Kidney capillary endothelial cell (primary cell): ENCODE measurements around the gene TNS4.
A peak's percentile ranks its signal among the peaks of the same experiment; 100 is the strongest.

ENCODE experiments used
- DNase-seq: peaks from one replicate; pipeline ENCODE4 v3.0.0-alpha.2; 2018; ENCODE audit warnings: low spot score

TNS4 gene

DNA sequence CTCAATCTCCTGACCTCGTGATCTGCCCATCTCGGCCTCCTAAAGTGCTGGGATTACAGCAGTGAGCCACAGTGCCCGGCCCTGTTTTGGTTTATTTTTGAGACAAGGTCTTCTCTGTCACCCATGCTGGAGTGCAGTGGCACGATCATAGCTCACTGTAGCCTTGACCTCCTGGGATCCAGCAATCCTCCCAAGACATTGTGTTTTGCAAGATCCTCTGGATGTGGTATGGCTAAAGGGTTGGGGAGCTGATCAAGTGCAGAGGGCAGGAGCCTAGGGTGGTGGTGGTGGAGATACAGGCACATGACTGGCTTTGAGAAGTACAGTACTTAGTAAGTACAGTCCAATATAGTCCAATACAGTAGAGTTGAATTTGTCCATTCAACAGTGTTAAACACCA lies 16.6 kb upstream of the TNS4 start:
- no peak for DNase-seq

- no peak for DNase-seq
Measured at GRCh38 chr17:40517286-40517662, 15.9 kb upstream of the TNS4 start.

DNA sequence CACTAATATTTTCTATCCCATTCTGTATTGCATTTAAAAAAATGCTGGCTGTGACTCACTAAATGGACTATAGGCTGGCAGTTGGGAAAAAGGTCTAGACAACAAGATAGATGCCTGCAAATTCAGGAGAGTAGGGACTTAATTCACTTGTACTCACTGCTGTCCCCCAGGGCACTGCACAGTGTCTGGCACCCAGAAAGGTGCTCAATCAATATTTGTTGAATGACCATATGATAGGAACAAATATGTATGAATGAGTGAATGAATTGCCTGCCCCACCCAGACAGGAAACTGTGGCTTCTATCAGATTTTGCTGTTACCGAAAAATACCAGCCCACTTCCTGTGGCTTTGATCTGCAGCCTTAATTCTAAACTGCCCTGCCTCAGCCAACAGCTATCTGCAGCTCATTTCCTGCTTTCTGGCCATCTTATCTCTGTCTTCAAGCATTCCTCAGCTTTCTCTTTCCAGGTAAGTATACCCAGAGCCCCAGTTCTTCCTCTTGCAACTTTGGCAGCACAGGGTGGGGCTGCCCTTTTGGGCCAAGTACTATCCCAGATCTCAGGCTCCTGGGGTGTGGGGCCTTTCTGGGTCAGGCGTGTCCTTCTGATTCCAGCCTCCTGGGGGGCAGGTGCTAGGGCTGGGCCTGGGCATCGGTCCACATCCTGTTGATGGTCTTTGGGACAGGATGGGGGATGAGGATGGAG lies 15.3 kb upstream of the TNS4 start:
- peak; percentile 30 for DNase-seq

DNA sequence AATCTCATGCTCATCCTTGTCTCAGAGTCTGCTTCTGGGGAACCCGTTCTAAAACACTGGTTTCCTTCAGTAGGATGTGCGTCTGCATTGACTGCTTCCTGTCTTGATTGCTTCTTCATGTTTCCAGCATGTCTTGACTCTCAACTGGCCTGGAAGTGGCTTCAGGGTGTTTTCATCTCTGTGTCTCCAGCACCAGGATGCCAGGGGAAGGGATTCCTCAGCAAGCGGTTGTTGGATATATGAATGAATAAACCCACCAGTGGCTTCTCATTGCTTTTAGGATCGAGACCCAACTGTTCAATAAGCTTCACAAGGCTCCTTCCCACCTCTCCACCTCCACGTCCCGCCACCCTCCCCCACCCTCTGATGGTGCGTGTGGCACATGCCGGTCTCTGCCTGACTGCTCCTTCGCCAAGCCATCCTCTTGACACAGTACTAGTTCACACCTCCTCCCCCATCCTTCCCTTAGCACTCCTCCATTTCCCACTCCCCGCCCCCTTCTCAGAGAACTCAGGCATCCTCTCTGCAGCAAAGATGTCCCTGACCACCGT lies 14.1 kb upstream of the TNS4 start:
- DNase-seq = no peak

GRCh38 chr17:40515011-40515410 lies 13.6 kb upstream of the TNS4 start:
- DNase-seq = no peak

DNA sequence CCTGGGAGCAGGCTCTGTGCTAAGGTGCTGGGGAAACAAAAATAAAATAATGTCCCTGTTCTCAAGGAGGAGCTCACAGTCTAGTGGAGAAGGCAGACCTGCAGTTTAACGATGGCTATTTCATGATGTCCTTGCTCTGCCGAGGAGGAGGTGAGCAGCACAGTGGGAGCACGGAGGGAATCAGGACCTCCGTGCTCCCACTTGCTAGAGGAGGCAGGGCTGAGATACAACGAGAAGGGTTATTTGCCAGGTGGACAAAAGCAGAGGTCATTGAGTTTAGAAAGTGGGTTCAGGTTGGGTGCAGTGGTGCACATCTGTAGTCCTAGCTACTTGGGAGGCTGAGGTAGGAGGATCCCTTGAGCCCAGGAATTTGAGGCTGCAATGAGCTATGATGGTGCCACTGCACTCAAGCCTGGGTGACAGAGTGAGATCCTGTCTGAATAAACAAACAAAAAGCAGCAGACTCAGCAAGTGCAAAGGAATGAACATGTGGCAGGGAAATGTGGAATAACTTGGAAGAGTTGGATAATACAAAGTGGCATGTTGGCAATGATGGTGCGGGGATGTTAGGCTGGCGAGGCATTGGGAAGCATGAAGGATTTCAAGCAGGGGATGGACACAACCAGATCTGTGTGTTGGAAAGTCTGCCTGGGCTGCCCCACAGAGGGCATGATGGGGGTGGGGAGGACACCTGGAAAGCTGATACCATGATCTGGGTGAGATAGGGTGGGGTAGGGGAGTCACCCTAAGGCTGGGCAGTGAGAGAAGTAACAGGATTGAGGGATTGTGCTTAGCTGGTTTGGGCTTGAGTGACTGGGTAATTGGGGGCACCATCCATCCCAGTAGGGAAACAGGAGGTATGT lies 12.8 kb upstream of the TNS4 start:
- no peak for DNase-seq

DNA sequence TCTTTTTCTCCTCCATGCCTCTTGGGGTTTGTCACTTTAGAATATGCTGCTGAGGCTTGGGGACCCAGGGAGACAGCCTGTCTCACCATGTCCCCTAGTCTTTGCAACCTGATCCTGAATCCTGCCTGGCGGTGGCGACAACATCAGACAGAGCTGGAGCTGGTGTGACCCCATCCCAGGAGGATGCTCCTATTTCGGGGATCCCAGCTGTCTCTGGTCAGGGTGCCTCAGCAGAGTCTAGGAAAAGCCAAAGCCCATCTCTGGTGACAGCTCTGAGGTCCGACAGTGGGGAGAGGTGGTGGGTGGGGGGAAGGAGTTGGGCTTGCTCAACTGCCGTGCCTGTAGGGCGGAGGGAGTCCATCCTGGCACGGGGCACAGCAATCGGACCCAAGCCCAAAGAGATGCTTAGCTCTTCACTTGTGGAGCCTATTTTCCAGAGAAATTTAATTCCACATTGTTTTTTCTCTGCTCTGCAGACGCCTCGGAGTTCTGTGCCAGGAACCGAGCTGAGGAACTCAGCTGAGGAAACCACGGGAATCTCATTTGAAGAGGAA lies 10.3 kb upstream of the TNS4 start:
- no peak for DNase-seq

- no peak for DNase-seq
Measured at GRCh38 chr17:40511136-40511535, 9.7 kb upstream of the TNS4 start.

- no peak for DNase-seq
Measured at GRCh38 chr17:40510328-40510648, 8.9 kb upstream of the TNS4 start.

DNA sequence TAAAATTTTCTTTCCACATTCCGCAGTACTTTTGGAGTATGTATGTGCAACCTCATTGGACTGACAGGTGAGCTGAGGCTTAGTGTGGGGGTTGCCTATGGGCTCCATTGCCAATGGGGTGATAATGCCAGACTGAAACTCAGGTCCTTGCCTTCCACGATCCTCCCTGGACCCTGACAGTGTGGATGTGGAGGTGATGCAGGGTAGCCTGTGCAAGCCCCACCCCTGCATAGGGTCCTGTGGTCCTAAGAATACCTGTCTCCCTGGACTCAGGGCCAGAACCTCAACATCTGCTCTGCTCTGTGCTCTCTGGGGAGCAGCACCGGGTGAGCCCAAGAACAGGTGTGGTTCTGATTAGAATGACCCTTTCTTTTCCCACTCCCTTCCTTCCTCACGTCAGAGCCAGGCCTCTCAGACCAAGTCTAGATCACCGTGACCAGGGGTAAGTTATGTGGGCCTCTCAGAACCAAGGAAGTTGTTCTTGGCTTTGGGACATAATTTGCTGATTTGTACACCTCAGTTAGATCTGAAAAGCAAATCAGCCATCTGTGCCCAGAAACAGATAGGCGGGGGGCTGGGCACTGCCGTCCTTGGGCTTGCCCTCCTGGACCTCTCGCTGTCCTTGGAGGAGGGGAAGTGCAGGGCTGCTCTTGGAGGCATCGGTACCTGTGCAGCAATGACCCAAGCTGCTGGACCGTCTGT lies 8.4 kb upstream of the TNS4 start:
- DNase-seq = no peak

DNA sequence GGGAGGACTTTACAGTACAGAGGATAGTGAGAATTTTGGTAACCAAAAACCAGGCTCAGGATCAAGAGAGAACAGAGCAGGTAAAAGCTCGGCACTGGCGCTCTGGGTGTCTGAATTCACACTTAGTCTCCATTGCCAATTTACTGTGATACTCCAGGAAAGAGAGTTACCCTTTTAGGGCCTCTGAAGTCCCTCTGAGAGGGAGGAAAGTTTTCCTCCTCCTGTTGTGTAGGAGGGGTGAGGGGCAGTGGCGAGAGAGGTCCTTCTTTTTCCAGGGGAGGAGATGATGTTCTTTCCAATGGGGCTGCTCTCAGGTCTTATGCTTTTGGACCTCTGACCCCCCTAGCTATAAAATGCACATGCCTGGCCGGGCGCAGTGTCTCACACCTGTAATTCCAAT lies 5.4 kb upstream of the TNS4 start:
- no peak for DNase-seq

DNA sequence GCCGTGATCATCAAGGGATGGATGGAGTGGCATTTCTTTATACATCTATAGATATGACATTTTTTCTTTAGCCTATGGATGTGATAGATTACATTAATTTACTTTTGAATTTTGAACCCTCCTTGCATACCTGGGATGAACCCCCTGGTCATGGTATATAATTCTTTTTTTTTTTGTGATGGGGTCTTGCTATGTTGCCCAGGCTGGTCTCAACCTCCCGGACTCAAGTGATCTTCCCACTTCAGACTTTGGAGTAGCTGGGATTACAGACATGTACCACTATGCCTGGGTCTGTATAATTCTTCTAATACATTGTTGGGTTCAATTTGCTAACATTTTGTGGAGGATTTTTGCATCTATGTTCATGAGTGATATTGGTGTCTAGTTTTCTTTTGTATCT lies 1.7 kb upstream of the TNS4 start:
- DNase-seq = no peak

DNA sequence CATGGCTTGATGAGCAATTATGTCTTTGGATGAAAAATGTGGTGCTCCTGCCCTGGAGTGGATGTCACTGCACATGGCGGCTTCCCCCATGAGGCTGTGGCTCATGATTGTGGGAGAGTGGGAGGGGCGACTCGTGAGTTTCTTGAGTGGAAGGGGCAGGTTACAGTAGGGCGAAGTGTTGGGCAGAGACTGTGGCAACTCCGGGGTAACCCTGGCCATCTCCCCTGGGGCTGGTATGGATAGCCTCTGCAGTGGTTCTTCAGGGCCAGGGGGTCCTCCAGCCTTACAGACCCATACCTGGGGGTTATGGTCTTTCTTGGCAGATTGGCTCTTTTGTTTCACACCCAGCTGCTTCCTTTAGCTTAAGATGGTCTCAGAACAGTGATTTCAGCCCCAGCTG lies 1.3 kb upstream of the TNS4 start:
- no peak for DNase-seq

DNA sequence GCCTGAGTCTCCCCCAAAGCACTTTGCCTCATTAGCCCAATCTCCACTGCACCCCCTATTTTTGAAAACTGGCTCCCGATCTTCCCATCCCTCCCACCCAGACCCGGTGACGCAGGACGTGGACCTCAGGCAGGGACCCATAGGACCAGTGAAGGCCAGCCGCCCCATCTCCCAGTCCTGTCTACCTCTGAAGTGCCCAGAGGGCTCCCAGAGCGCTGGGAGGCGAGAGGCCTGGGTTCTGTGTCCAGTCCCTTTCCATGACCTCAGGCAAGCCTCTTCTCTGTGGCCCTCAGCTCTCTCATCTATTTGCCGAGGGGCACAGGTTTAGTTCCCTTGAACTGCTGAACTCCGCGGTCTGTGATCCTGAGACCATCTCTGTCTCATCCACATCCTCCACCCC lies 714 bp downstream of the TNS4 start:
- DNase-seq = no peak

DNA sequence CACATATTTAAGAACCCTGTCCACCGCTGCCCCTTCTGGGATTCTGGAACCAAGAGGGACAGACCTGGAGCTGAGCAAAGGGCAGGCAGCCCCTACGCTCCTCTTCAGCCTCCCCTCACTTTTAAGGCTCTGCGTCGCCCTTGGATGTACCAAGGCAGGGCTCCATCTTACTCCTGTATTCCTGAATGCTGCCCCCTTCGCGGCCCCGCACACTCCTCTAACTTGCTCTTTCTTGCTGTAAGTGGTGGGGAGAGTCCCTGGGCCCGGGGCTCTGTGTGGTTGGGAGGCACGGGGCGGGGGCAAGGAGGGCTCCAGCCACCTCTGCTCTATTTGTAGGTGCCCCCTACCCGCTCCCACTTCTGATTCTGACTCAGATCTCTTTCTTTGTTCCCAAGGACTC lies 1.2 kb downstream of the TNS4 start:
- DNase-seq = no peak

- no peak for DNase-seq
Measured at GRCh38 chr17:40499551-40500189, 1.8 kb downstream of the TNS4 start.

DNA sequence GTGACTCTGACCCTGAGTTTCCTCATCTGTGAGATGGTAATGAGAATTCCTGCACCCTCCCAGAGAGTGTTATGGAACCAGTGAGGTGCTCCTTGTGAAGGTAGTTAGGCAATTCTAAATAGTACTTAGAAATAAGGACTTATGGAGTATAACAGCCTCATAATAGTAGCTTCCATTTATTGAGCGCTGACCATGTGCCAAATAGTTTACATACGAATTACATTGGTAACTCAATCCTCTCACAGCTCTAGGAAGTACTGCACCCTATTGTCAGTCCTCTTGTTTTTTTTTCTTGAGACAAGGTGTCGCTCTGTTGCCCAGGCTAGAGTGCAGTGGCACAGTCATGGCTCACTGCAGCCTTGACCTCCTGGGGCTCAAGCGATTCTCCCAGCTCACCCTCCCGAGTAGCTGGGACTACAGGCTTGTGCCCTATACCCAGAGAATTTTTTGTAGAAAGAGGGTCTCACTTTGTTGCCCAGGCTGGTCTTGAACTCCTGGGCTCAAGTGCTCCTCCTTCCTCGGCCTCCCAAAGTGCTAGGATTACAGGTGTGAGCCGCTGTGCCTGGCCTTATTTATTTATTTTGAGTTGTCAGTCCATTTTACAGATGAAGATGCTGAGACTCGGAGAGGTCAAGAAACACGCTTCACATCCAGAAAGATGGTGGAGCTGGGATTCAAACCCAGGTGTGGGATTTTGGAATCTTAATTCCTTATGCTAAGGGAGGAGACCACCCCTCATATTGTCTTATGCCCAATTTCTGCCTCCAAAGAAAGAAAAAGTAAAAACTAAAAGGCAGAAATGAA lies 2.9 kb downstream of the TNS4 start:
- no peak for DNase-seq

GRCh38 chr17:40497695-40498094 lies 3.7 kb downstream of the TNS4 start:
- DNase-seq = no peak

- DNase-seq = no peak
Measured at GRCh38 chr17:40496634-40497420, 4.6 kb downstream of the TNS4 start.

DNA sequence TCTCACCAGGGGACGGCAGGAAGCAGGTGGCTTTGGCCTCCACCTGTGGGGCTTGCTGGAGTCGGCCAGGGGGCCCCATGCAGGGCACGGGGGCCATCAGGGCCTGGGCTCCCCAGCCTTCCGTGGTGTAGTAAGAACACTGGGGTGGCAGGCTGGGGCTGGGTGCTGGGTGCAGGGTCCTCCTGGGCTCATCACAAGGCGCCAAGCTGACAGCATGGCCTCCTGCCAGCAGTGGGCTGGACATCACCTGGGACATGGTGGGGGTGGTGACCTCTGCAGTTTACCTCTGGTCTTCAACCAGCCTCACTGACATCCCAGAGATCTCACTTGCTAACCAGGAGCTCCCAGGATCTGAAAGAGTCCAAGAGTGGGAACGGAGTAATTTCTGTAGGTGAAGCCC lies 5.3 kb downstream of the TNS4 start:
- no peak for DNase-seq
